Neural cell (in vitro differentiated cells): ENCODE results near the gene IL19.

ENCODE experiments used
- CTCF ChIP-seq: fragments of 450-650 bp; IDR thresholded peaks from 2 replicates; pipeline ENCODE4 v1.5.1; 2014; ENCODE audit warnings: antibody characterized with exemption, mild to moderate bottlenecking, moderate library complexity; ENCODE audit not compliant: poor library complexity, severe bottlenecking
- RAD21 ChIP-seq: fragments of 450-650 bp; conservative IDR thresholded peaks from 2 replicates; pipeline ENCODE4 v1.6.1; 2014; ENCODE audit warnings: antibody characterized with exemption, mild to moderate bottlenecking, moderate library complexity

- TF ChIP-seq CTCF (no peak), RAD21 (no peak)
Observed at GRCh38 chr1:206786212-206786886, 15.8 kb downstream of the IL19 start.
